Measurements from ENCODE around the gene ZNF583. TPM values are rescaled to one million over a fixed set of nuclear protein-coding genes. Genes with fewer than 3 reads are reported as not detected.
A peak's percentile ranks its signal among the peaks of the same experiment; 100 is the strongest.

The ZNF583 gene
- 7.2 TPM for total RNA-seq
- long read RNA-seq, full-length matches to known transcripts = 5 of 12 reads
- long read RNA-seq, partial matches to known transcripts = 0 of 12 reads
- long read RNA-seq, other reads (novel, unspliced or antisense) = 7 of 12 reads

- DNase-seq = peak; percentile 96
- Histone ChIP-seq H3K4me3 (peak within 1 kb of the TSS; percentile 84), H3K27ac (peak within 1 kb of the TSS; percentile 94), H3K9me3 (peaks cover 48% of the 10 kb centered on the region), H3K4me1 (peaks cover 15% of the 10 kb centered on the region), H3K27me3 (ENCODE audit: low read depth) (no peaks in the 10 kb centered on the region), H3K36me3 (peaks cover 20% of the 10 kb centered on the region)
- intact Hi-C loops (cut with DNase I) = no loop called here
- TF ChIP-seq CTCF (IDR thresholded peaks at IDR 0.05) = no peak
- peak; percentile 99 for ATAC-seq
Measured at GRCh38 chr19:56403764-56404704, at the start of gene ZNF583. ZNF583 (plus strand) TSS chr19:56404332; CDS start chr19:56407115, 2,783 bp downstream.

- Histone ChIP-seq H3K9me3 (peaks cover 11% of the 10 kb centered on the region), H3K36me3 (no peaks in the 10 kb centered on the region), H3K27me3 (ENCODE audit: low read depth) (no peaks in the 10 kb centered on the region), H3K4me1 (no peaks in the 10 kb centered on the region), H3K4me3 (no peak overlapping the region), H3K27ac (no peak overlapping the region)
- DNase-seq = no peak
- no peak for TF ChIP-seq CTCF (IDR thresholded peaks at IDR 0.05)
- ATAC-seq = no peak
- intact Hi-C loops (cut with DNase I) = no loop called here
Measured at GRCh38 chr19:56355517-56355916, 48.6 kb upstream of the ZNF583 start.

GRCh38 chr19:56356944-56357343 lies 47.2 kb upstream of the ZNF583 start:
- no peak for TF ChIP-seq CTCF (IDR thresholded peaks at IDR 0.05)
- H3K4me3 ChIP-seq = no peak overlapping the region
- ATAC-seq = no peak
- H3K9me3 ChIP-seq = peaks cover 24% of the 10 kb centered on the region
- no peaks in the 10 kb centered on the region for H3K36me3 ChIP-seq
- no peak for DNase-seq
- no peaks in the 10 kb centered on the region for H3K4me1 ChIP-seq
- intact Hi-C loops (cut with DNase I) = no loop called here
- H3K27ac ChIP-seq = no peak overlapping the region
- no peaks in the 10 kb centered on the region for H3K27me3 ChIP-seq (ENCODE audit: low read depth)

GRCh38 chr19:56360841-56361240 lies 43.3 kb upstream of the ZNF583 start:
- H3K4me3 ChIP-seq = no peak overlapping the region
- DNase-seq (no peak), ATAC-seq (no peak)
- no peaks in the 10 kb centered on the region for H3K27me3 ChIP-seq (ENCODE audit: low read depth)
- H3K27ac ChIP-seq = no peak overlapping the region
- peaks cover 42% of the 10 kb centered on the region for H3K9me3 ChIP-seq
- no peak for TF ChIP-seq CTCF (IDR thresholded peaks at IDR 0.05)
- no peaks in the 10 kb centered on the region for H3K36me3 ChIP-seq
- H3K4me1 ChIP-seq = no peaks in the 10 kb centered on the region
- intact Hi-C loops (cut with DNase I) = no loop called here

- Histone ChIP-seq H3K27ac (peak overlapping the region; percentile 86), H3K9me3 (peaks cover 17% of the 10 kb centered on the region), H3K27me3 (ENCODE audit: low read depth) (no peaks in the 10 kb centered on the region), H3K4me1 (peaks cover 10% of the 10 kb centered on the region), H3K36me3 (peaks cover 2% of the 10 kb centered on the region), H3K4me3 (peak overlapping the region; percentile 71)
- DNase-seq (peak; percentile 95), ATAC-seq (peak; percentile 98 to 99)
- intact Hi-C loops (cut with DNase I) = no loop called here
- TF ChIP-seq CTCF (IDR thresholded peaks at IDR 0.05) = no peak
Measured at GRCh38 chr19:56367829-56368711, 36.1 kb upstream of the ZNF583 start.
